ENCODE results near the gene DNAH10.

The DNAH10 gene

DNA sequence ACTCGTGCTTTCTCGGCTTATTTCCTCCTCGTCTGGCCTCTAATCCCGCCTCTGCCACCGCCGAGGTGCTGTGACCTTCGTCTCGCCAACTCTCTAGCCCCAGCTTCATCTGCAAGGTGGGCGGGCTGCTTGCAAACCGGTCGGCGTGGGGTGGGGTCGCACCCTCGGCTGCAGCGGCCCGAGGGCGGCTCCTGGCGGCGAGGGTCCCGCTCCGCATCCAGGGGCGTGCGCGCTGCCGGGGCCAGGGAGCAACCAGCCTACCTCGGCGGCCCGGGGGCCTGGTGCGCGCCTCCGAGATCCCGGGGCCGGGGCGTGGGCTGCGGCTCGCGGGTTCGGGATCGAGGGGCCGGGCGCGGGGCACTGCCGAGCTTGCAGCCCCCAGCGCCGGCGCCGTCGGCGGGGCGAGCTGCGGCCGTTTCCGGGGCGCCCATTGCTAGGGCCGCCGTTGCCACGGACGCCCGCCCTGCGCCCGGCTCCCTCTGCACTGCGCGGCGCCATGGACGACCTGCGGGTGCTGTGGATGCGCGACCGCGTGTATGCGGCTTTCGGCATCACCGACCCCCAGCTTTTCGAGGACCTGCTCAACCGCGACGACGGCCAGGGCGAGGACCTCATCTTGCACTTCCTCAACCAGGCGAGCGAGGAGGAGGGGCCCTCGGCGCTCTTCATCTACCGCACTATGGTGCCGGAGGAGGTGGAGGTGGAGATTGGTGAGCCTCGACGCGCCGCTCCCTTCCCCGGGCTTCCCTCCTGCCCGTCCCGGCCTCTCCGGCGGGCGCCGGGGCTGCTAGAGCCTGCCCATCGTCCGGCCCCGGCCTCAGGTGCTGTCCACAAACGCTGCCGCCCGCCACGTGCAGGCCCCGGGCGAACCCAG, at the start of gene DNAH10:
TSS of gene DNAH10 (plus strand) at position 461 of the 874 bp plus-strand sequence. CDS start at position 497, 36 bp downstream.
- DNase-seq (ENCODE audit: low read depth): peak; percentile 28

DNA sequence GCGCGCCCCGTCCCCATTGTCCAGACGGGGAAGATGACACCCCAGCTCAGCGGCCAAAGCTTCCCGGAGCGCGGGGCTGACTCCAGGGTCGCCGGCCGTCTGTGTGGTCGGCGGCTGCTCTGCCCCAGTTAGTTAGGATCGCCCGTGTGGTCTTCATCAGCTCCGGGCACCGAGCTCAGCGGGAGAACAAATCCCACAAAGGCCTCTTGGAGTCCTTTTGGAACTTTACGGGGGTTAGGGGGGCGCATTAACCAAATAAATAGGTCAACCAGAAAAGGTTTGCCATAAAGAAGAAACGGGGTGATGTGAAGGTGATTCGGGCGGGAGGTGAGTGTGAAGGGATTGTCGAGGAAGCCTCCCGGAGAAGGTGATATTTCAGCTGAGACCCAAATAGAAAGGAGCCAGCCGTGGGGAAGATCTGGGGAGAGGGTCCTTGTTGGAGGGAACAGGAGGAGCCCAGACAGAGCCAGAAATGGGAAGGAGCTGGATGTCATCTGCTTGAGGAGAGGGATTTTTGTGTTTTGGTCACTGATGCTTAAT, 49.3 kb upstream of the DNAH10 start:
- no peak for DNase-seq (ENCODE audit: low read depth)

- no peak for DNase-seq (ENCODE audit: low read depth)
Measured at GRCh38 chr12:123713398-123713797, 48.7 kb upstream of the DNAH10 start.

DNA sequence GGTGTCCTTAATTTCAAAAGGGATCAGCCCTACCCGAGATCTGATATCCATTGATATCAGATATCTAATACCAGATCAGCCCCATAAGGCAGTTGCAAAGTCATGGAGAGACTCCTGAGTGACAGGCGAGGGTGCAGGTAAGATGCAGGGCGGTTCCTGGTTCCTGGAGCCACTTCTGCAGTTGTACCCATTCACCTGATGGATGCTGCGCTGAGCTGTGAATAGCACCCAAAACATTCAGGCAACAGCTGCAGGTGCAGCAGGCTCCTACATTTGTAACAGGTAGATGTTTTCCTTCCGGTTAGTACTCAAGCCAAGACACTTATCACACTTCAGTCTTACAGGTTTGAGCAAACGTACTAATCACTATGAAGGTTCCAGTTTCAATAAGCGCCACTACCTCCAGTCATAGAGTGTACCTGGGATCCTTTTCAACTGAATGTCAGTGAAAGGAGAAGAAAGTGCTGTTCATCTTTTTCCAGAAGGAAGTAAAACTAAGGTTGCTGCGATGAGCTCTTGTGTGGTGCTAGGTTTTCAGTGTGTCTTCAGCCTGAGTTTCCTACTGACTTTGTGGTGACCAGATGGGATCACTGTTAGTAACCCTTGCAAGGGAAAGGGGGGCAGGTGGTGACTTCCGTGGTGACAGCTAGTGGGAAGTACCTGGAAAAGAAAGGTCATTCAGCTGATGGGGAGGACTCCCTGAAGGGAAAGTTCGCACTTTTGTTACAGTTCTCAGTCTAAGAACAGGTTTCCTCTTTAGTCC, 48.1 kb upstream of the DNAH10 start:
- DNase-seq (ENCODE audit: low read depth): no peak

GRCh38 chr12:123715195-123715594, 46.9 kb upstream of the DNAH10 start:
- no peak for DNase-seq (ENCODE audit: low read depth)

- no peak for DNase-seq (ENCODE audit: low read depth)
Measured at GRCh38 chr12:123717350-123717749, 44.8 kb upstream of the DNAH10 start.

DNA sequence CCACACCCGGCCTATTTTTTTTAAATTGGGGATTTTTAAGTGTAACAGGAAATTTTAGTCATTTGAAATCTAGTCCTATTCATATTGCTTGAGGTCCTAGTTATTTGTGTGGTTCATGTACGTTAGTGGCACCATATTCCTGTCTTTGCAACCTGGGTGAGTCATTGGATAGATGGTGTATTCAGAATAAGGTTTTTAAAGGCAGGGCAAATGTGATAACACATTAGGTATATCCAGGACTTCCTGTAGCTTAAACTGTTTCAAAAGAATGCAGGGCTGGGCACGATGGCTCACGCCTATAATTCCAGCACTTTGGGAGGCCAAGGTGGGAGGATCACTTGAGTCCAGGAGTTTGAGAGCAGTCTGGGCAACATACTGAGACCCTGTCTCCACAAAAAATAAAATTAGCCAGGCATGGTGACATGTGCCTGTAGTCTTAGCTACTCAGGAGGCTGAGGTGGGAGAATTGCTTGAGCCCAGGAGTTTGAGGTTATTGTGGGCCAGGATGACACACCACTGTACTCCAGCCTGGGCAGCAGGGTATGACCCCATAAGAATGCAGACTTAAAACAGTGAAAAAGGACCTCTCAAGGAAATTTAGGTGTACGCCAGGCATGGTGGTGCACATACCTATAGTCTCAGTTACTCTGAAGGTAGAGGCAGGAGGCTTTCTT, 41.8 kb upstream of the DNAH10 start:
- no peak for DNase-seq (ENCODE audit: low read depth)

DNA sequence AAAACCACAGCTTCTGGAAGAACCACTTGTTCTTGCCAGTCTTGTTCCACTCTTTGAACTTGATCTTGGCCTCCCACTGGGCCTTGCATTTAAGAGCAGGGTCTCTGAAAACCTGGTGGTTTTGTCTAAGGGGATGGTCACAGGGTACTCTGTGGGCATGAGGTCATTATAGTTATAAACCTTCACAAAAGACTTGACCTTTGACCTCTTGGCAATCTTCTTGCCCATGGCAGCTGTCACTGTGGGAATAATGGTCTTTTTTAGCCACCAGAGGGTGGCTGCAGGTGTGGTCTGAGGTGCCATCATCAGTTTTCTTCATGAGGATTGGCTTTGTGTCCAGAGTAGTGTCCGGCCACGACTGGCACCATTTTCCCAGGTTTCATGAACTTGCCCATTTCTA, 40.9 kb upstream of the DNAH10 start:
- DNase-seq (ENCODE audit: low read depth): no peak

GRCh38 chr12:123723011-123723410, 39.1 kb upstream of the DNAH10 start:
- no peak for DNase-seq (ENCODE audit: low read depth)

- DNase-seq (ENCODE audit: low read depth): no peak
Measured at GRCh38 chr12:123723765-123724164, 38.3 kb upstream of the DNAH10 start.

DNA sequence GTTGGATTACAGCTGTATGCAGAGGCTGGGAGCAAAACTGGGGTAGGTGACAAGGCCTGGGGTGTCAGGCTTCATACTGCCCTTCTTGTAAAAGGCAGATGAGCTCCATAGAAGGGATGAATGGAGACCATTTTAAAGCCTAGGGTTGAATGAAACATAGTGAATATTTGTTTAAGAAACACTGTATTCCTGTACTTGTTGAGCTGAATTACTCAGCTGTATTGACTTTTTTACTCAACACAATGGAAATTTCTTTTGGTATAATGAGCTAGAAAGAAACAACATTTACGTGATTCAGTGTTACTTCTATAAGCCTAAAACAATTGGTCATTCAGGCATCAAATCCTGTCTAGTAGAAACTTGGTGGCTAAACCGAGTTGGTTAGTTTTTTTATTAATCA, 35.9 kb upstream of the DNAH10 start:
- no peak for DNase-seq (ENCODE audit: low read depth)

DNA sequence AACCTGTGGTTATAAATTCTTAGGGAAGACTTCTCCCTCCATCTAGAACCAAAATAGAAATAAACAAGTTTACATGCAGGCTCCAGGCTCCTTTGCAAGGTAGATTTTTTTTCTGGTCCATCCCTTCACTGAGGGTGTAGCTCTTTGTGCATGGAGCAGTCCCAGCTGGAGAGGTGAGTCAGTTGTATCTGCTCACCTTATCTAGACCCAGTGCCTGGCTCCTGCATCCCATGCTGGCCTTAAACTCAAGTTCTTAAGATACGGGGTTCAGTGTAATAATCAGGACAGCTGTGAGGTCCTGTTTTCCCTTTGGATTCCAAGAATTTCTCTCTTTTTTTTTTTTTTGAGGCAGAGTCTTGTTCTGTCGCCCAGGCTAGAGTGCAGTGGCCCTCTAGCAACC, 35.1 kb upstream of the DNAH10 start:
- DNase-seq (ENCODE audit: low read depth): no peak

DNA sequence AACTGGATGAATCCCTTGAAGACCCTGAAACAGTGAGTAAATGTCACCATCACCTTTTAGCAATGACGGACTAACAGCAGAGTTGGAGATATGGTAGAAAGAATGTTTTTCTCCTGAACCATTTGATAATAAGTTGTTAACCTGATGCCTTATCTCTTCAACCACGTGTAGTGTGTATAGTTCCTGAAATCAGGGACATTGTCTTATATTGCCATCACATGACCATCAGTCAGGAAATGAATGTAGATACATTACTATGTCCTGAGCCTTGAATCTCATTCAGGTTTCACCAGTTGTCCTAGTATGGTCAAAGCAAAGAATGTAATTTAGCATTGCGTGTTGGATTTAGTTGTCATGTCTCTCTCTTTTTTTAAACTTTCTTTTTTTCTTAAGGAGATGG, 34.2 kb upstream of the DNAH10 start:
- DNase-seq (ENCODE audit: low read depth): no peak

GRCh38 chr12:123731596-123731995, 30.5 kb upstream of the DNAH10 start:
- no peak for DNase-seq (ENCODE audit: low read depth)

GRCh38 chr12:123732251-123732650, 29.9 kb upstream of the DNAH10 start:
- no peak for DNase-seq (ENCODE audit: low read depth)

GRCh38 chr12:123733229-123733628, 28.9 kb upstream of the DNAH10 start:
- no peak for DNase-seq (ENCODE audit: low read depth)

DNA sequence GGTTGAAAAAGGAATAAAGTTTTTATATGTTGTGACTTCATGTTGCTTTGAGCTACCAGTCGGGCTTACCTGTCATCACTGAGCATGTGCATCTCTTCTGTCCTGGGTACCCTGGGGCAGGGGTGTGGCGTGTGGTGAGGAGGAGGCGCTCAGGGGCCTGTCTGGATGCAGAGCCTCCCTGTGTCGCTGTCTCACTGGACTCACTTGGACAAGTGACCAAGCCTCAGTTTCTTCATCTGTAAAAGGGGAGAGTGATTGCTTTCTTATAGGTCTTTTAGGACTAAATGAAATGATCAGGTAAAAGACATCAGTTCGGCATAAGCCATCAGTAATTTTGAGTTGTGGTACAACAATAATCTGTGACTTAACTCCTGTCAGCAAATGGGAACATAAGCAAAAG, 27.8 kb upstream of the DNAH10 start:
- DNase-seq (ENCODE audit: low read depth): no peak

GRCh38 chr12:123741937-123742572, 20.0 kb upstream of the DNAH10 start:
- no peak for DNase-seq (ENCODE audit: low read depth)

- no peak for DNase-seq (ENCODE audit: low read depth)
Measured at GRCh38 chr12:123743002-123743401, 19.1 kb upstream of the DNAH10 start.

- no peak for DNase-seq (ENCODE audit: low read depth)
Measured at GRCh38 chr12:123744836-123745235, 17.3 kb upstream of the DNAH10 start.

GRCh38 chr12:123747309-123747708, 14.8 kb upstream of the DNAH10 start:
- DNase-seq (ENCODE audit: low read depth): no peak

GRCh38 chr12:123748161-123748560, 13.9 kb upstream of the DNAH10 start:
- no peak for DNase-seq (ENCODE audit: low read depth)
